Metanephros (tissue), 1 donor: Measurements from ENCODE around the gene COL6A5. TPM values are rescaled to one million over a fixed set of nuclear protein-coding genes. Genes with fewer than 3 reads are reported as not detected.

ENCODE experiments used
- total RNA-seq: library from RNA; depleted of rRNA; stranded (reverse); fragments of >200 nt; gene quantifications from one replicate; pipeline ENCODE4 v1.2.3, GENCODE V29; 2014

COL6A5 gene, protein sequence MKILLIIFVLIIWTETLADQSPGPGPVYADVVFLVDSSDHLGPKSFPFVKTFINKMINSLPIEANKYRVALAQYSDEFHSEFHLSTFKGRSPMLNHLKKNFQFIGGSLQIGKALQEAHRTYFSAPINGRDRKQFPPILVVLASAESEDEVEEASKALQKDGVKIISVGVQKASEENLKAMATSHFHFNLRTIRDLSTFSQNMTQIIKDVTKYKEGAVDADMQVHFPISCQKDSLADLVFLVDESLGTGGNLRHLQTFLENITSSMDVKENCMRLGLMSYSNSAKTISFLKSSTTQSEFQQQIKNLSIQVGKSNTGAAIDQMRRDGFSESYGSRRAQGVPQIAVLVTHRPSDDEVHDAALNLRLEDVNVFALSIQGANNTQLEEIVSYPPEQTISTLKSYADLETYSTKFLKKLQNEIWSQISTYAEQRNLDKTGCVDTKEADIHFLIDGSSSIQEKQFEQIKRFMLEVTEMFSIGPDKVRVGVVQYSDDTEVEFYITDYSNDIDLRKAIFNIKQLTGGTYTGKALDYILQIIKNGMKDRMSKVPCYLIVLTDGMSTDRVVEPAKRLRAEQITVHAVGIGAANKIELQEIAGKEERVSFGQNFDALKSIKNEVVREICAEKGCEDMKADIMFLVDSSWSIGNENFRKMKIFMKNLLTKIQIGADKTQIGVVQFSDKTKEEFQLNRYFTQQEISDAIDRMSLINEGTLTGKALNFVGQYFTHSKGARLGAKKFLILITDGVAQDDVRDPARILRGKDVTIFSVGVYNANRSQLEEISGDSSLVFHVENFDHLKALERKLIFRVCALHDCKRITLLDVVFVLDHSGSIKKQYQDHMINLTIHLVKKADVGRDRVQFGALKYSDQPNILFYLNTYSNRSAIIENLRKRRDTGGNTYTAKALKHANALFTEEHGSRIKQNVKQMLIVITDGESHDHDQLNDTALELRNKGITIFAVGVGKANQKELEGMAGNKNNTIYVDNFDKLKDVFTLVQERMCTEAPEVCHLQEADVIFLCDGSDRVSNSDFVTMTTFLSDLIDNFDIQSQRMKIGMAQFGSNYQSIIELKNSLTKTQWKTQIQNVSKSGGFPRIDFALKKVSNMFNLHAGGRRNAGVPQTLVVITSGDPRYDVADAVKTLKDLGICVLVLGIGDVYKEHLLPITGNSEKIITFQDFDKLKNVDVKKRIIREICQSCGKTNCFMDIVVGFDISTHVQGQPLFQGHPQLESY (N-terminal part only)
- total RNA-seq, result 0.06 TPM

DNA sequence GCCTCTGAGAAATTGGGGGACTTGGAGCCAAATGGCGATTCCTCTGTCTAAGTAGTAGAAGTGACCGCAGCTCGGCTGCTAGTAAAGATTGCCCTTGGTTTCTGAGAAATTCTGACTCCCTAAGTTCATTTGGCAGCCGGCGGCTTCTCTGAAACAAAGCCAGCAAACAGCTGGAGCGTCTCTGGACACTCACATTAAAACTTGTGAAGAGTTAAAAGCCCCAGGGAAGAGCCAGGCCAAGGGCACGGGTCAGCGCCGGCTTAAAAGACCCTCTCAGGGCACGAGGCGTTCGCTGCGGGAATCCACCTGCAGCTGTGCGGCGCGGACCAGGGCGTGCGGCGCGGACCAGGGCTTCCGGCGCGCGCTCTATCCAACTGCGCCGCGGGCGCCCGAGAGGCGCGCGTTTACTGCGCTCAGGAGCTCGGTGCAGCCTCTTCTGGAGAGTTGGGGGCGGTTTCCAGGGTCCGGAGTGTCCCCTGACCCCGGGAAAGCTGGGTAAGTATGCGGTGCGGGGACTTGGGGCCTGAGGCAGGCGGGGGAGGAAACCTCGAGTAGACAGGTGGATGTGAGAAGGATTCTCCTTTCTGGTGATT, at the start of gene COL6A5:
TSS of gene COL6A5 (plus strand) at position 186 of the 593 bp plus-strand sequence. CDS start 27,967 bp downstream, outside the sequence.

DNA sequence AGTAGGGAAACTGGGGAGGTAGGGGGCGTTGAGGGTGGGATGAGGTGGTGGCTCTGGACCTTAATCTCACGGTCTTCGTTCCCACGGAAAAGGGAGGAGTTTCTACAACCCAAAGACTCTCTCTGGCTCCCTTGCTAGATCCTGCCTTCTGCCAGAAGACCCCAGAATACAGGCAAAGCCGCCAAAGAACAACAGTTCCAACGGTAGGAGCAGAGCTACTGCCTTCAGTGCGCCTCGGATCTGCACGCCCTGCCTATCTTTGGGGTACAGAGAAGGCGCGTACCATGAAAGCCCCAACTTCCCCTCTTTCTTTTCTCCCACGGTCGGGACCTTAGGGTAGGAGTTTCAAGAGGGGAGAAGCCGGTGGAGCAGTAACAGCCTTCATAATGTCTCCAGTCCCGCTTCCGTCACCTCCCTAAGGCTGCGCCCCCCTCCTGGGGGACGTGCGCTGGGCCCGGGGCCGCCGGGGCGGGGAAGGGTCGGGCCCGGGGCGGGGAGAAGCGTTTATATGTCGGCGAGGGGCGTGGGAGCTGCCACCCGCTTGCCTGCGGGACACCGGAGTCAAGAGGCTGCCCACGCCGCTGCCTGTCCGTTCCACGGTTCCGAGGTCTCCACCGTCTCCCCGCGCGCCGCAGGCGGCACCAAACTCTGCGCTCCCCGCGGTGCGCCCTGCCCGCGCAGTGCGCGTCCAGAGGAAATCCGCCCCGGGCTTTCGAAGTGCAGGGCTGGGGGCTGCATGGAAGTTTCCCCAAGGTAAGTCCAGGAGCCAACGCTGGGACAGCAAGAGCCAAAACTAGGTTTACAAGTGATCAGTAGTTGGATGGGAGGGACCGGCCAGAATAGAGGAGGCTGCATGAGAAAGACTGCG, 171.4 kb downstream of the COL6A5 start, which contains the start of gene COL6A6:
TSS of gene COL6A6 (plus strand) at position 533 of the 868 bp plus-strand sequence. CDS start 43,188 bp downstream, outside the sequence.

Other genes with a start within 250 kb of the COL6A5 start
- gene COL6A6, start 171.5 kb downstream of the COL6A5 start, total RNA-seq, result 10.6 TPM